Measurements from ENCODE around the gene FHAD1. TPM values are rescaled to one million over a fixed set of nuclear protein-coding genes. Genes with fewer than 3 reads are reported as not detected.

Gene FHAD1
- total RNA-seq, 1 donor: 0.72 TPM

DNA sequence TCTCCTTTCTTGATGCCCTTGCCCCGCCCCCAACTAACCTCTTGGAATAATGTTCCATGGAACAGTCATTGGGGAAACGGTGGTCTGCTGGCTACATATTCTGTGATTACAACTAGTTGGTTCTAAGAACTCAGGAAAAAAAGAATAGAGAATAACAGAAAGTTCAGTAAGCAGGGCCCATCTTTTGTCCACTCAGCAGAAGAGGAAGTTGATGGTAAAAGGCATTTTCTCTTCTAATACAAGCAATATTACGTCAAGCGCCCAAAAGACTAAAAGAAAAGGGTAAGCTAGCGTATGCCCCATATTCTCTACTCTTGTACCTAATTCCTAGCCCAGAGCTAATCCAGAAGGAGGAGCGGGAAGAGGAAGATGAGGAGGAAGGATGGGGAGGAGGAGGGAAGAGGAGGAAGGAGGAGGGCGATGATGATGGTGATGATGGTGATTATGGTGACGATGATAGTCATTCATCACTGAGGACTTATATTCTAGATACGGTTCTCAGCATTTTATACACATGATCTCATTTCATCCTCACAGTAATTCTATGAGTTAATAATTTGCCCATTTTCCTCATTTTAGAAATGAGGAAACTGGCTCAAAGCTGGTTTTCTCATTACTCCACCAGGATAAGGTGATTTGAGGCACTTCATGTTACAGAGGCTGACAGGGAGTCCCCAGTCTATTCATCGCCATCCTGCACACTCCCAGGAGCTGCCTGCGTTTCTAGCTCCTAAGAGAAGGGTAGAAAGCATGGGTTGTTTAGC, 86.1 kb downstream of the FHAD1 start:
- DNase-seq (ENCODE audit: insufficient read length, low spot score, missing footprints): no peak

DNA sequence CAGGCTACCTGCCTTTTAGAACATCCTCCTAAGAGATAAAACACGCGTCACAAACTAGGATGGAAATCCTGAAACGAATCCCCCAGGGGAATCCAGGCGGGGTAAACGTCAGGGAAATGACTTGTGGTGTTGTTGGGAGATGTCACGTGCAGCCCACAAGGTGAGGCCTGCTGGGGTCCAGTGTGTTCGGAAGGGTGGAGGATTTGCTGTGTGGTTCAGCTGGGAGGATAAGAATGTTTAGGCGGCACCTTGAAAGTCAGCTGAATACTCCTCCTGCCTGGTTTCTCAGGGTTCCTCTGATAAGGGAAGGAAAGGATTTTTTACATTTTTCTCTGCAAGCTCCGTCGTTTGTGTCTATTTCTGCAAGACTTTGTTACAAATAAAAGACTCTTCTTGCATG, 88.0 kb downstream of the FHAD1 start:
- H2AFZ ChIP-seq (ENCODE audit: low read length): no peak overlapping the region
- no peak overlapping the region for H3K27ac ChIP-seq (ENCODE audit: low read depth, low read length)
- H3K4me3 ChIP-seq (ENCODE audit: insufficient read depth, low read length): no peak overlapping the region
- no peaks in the 10 kb centered on the region for H3K36me3 ChIP-seq (ENCODE audit: insufficient read depth, low read length)
- no peaks in the 10 kb centered on the region for H3K9me3 ChIP-seq (ENCODE audit: low read depth, low read length)
- no peaks in the 10 kb centered on the region for H4K20me1 ChIP-seq (ENCODE audit: insufficient read depth, low read length)
- DNase-seq (ENCODE audit: insufficient read length, low spot score, missing footprints): no peak
- no peak overlapping the region for H3K4me2 ChIP-seq (ENCODE audit: insufficient read depth, low read length)
- H3K79me2 ChIP-seq (ENCODE audit: insufficient read depth, low read length): no peaks in the 10 kb centered on the region
- H3K4me1 ChIP-seq (ENCODE audit: insufficient read depth, low read length): peaks cover 17% of the 10 kb centered on the region
- TF ChIP-seq, protein P1, sequence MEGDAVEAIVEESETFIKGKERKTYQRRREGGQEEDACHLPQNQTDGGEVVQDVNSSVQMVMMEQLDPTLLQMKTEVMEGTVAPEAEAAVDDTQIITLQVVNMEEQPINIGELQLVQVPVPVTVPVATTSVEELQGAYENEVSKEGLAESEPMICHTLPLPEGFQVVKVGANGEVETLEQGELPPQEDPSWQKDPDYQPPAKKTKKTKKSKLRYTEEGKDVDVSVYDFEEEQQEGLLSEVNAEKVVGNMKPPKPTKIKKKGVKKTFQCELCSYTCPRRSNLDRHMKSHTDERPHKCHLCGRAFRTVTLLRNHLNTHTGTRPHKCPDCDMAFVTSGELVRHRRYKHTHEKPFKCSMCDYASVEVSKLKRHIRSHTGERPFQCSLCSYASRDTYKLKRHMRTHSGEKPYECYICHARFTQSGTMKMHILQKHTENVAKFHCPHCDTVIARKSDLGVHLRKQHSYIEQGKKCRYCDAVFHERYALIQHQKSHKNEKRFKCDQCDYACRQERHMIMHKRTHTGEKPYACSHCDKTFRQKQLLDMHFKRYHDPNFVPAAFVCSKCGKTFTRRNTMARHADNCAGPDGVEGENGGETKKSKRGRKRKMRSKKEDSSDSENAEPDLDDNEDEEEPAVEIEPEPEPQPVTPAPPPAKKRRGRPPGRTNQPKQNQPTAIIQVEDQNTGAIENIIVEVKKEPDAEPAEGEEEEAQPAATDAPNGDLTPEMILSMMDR (IDR thresholded peaks at IDR 0.05; ENCODE audit: extremely low read depth, low read depth, low read length): no peak
- H3K27me3 ChIP-seq (ENCODE audit: insufficient read depth, low read length): no peaks in the 10 kb centered on the region

More for the DNA sequence above, 86.1 kb downstream of the FHAD1 start:
- Histone ChIP-seq H3K4me3 (ENCODE audit: insufficient read depth, low read length) (no peak overlapping the region), H3K9me3 (ENCODE audit: low read depth, low read length) (no peaks in the 10 kb centered on the region), H4K20me1 (ENCODE audit: insufficient read depth, low read length) (no peaks in the 10 kb centered on the region), H3K4me1 (ENCODE audit: insufficient read depth, low read length) (peaks cover 27% of the 10 kb centered on the region), H3K27ac (ENCODE audit: low read depth, low read length) (no peak overlapping the region), H3K4me2 (ENCODE audit: insufficient read depth, low read length) (no peak overlapping the region), H3K79me2 (ENCODE audit: insufficient read depth, low read length) (no peaks in the 10 kb centered on the region), H3K27me3 (ENCODE audit: insufficient read depth, low read length) (no peaks in the 10 kb centered on the region), H2AFZ (ENCODE audit: low read length) (no peak overlapping the region), H3K36me3 (ENCODE audit: insufficient read depth, low read length) (no peaks in the 10 kb centered on the region)
- TF ChIP-seq, protein P1 (IDR thresholded peaks at IDR 0.05; ENCODE audit: extremely low read depth, low read depth, low read length): no peak

DNA sequence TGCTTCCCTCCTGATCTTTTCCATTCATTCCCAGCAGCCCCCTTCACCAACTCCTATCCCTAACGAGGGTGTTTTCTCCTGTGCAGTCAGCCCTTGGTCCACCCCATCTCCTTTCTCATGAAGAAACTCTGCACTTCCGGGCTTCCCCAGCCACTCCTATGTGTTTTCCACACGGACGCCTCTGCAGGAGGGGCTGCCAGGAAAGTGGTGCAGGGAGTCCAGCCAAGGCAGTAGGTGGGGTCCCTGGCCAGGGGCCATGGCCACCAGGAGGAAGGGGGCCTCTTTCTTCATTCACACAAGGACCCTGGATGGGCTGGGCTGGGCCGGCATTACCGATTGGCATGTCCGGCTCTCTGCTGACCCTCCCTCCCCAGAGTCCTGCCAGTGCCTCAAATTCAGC, 89.8 kb downstream of the FHAD1 start:
- TF ChIP-seq, protein P1 (IDR thresholded peaks at IDR 0.05; ENCODE audit: extremely low read depth, low read depth, low read length): no peak
- peak overlapping the region; percentile 40 for H3K4me2 ChIP-seq (ENCODE audit: insufficient read depth, low read length)
- no peak overlapping the region for H3K4me3 ChIP-seq (ENCODE audit: insufficient read depth, low read length)
- H4K20me1 ChIP-seq (ENCODE audit: insufficient read depth, low read length): no peaks in the 10 kb centered on the region
- no peaks in the 10 kb centered on the region for H3K27me3 ChIP-seq (ENCODE audit: insufficient read depth, low read length)
- peak overlapping the region; percentile 80 for H3K27ac ChIP-seq (ENCODE audit: low read depth, low read length)
- peaks cover 1% of the 10 kb centered on the region for H3K9me3 ChIP-seq (ENCODE audit: low read depth, low read length)
- peak overlapping the region; percentile 67 for H2AFZ ChIP-seq (ENCODE audit: low read length)
- no peaks in the 10 kb centered on the region for H3K79me2 ChIP-seq (ENCODE audit: insufficient read depth, low read length)
- H3K4me1 ChIP-seq (ENCODE audit: insufficient read depth, low read length): peaks cover 24% of the 10 kb centered on the region
- no peaks in the 10 kb centered on the region for H3K36me3 ChIP-seq (ENCODE audit: insufficient read depth, low read length)
- peak; percentile 73 for DNase-seq (ENCODE audit: insufficient read length, low spot score, missing footprints)

DNA sequence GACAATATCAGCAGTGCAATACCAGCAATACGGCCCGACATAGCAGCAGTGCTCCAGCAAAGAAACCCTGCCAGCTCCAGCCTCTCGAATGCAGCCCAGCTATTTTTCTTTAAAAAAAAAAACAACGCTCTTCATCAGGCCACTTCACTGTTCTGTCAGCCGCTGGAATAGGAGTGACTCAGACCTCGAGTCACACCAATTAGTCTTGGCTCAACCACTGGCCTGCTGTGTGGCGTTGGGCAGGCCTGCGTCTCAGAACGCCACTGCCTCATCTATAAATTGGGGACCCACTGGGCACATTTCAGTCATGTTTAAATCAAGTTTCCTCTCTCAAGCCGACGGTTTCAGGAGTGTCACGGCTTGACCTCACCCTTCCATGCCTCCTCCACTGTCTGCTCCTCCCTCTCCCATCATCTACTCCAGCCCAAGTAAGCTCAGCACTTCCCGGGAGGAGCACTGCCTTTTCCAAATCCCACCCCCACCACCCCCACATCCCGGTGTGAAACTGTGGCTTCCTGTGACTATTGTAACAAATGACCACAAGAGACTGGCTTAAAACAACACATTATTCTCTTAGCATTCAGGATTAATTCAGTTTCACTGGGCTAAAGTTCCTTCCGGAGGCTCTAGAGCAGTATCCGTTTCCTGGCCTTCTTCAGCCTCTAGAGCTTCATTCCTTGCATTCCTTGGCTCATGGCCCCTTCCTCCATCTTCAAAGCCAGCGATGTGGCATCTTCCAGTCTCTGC, 90.8 kb downstream of the FHAD1 start:
- no peaks in the 10 kb centered on the region for H4K20me1 ChIP-seq (ENCODE audit: insufficient read depth, low read length)
- H3K9me3 ChIP-seq (ENCODE audit: low read depth, low read length): peaks cover 1% of the 10 kb centered on the region
- H3K27ac ChIP-seq (ENCODE audit: low read depth, low read length): peak overlapping the region; percentile 80
- H3K36me3 ChIP-seq (ENCODE audit: insufficient read depth, low read length): no peaks in the 10 kb centered on the region
- TF ChIP-seq, protein P1 (IDR thresholded peaks at IDR 0.05; ENCODE audit: extremely low read depth, low read depth, low read length): no peak
- peak overlapping the region; percentile 40 for H3K4me2 ChIP-seq (ENCODE audit: insufficient read depth, low read length)
- peak; percentile 96 for DNase-seq (ENCODE audit: insufficient read length, low spot score, missing footprints)
- peak overlapping the region; percentile 75 for H2AFZ ChIP-seq (ENCODE audit: low read length)
- no peaks in the 10 kb centered on the region for H3K27me3 ChIP-seq (ENCODE audit: insufficient read depth, low read length)
- H3K79me2 ChIP-seq (ENCODE audit: insufficient read depth, low read length): no peaks in the 10 kb centered on the region
- H3K4me3 ChIP-seq (ENCODE audit: insufficient read depth, low read length): peak overlapping the region; percentile 9
- H3K4me1 ChIP-seq (ENCODE audit: insufficient read depth, low read length): peaks cover 29% of the 10 kb centered on the region

Data from osteoblast (primary cell).